HG03103 (cell line): ENCODE results near the gene GPR142.

Experiments
- ATAC-seq: cut with Tn5 transposase; IDR thresholded peaks from one replicate; pipeline ENCODE4 v1.9.1; 2021; ENCODE audit warnings: low read depth; ENCODE audit not compliant: unreplicated experiment

GPR142 gene

DNA sequence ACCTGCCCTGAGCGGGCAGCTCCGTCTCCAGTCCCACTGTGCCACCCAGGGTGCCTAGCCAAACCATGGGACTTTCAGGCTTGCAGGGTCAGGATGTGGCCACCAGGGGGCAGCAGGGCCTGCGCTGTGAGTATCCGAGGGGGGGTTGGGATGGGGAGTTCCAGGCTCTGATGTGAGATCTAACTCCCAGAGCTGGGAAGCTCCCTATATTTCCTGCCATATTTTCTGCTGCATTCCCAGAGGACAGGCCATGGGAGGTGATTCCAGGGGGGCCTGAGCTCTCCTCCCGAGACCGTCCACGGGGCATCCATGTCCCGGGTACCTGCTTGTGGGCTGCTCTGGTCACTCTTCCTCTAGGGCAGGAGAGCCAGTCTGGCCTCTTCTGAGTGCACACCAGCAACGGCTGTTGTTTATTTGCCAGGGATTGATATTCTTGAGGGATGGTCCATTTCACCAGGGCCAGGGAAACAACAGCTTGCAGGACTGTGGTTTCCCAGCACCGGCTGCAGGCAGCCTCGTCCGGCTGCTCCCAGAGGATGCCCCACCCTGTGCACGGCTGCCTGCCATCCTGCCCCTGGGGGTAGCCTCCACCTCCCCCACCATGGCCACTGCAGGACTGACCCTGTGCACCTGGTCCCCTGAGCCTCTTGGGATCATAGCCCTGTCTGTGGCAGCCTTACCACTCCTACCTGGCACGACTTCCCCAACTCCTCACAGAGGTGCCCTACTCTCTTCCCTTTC lies 1.2 kb downstream of the GPR142 start:
- ATAC-seq: no peak

DNA sequence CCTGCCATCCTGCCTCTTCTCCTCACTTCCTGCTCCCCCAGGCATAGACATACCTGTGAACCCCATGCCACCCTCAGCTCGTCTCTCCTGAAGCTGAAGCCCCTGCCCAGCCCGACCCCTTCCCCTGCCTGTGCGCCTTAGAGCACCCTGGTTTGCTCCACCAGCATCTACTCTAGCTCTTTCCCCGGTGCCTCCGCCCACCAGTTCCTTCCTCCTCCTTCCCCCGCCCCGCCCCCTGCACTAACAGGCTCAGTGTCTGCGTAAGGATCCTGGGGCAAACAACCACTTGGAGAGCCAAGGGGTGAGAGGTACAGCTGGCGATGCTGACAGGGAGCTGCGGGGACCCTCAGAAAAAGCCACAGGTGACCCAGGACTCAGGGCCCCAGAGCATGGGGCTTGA lies 1.9 kb downstream of the GPR142 start:
- ATAC-seq: no peak

GRCh38 chr17:74369665-74370490 lies 2.6 kb downstream of the GPR142 start:
- ATAC-seq: no peak

DNA sequence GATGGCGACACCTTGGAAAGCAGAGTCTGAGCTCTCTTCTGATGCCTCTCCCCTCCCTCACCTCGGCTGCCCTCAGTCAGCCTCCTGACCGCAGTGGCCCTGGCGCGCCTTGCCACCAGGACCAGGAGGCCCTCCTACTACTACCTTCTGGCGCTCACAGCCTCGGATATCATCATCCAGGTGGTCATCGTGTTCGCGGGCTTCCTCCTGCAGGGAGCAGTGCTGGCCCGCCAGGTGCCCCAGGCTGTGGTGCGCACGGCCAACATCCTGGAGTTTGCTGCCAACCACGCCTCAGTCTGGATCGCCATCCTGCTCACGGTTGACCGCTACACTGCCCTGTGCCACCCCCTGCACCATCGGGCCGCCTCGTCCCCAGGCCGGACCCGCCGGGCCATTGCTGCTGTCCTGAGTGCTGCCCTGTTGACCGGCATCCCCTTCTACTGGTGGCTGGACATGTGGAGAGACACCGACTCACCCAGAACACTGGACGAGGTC lies 4.4 kb downstream of the GPR142 start:
- ATAC-seq: no peak

DNA sequence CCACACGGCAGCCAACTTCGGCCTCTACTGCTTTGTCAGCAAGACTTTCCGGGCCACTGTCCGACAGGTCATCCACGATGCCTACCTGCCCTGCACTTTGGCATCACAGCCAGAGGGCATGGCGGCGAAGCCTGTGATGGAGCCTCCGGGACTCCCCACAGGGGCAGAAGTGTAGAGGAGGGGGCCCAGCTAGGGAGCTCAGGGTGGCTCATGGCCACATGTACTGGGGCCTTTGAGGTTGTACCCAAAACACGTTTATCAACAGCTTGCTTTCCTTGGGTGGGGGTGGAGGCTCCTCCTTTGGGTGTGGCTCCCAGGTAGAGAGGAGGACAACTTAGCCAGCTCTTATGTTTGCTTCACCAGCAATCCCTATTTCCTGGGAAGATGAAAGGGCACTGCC lies 5.1 kb downstream of the GPR142 start:
- no peak for ATAC-seq

DNA sequence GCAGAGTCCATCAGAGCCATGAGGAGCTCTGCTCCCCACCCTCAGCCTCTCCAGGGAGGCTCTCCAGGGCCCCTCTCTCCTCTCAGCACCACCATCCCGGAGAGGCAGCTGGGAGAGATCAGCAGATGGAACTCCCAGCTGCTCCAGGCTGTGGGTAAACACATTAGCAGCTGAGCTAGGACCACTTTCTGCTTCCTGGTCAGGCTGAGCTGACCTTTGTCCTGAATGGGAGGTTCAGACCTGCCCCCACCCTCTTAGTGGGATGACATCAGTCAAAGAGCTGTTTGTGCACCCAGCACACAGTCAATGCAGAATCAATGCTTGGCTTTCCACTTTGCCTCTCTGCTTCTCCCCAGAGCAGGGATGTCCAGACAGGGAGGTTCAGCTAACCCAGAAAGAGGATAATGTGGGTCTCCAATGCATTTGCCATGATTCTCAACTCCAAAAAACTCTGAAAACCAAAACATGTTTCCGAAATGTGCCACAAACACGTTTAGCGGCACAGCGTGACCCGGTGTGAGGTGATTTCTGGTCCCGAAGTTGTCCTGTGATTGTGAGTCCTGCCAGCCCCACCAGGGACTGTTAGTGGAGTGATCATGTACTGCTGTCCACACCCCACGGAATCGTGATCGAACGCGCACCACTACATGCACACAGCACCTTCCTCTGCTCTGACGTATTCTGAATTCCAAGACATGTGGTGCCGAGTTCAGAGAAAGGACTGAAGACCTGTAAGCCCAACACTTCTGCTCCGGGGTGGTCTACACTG lies 6.7 kb downstream of the GPR142 start:
- no peak for ATAC-seq

DNA sequence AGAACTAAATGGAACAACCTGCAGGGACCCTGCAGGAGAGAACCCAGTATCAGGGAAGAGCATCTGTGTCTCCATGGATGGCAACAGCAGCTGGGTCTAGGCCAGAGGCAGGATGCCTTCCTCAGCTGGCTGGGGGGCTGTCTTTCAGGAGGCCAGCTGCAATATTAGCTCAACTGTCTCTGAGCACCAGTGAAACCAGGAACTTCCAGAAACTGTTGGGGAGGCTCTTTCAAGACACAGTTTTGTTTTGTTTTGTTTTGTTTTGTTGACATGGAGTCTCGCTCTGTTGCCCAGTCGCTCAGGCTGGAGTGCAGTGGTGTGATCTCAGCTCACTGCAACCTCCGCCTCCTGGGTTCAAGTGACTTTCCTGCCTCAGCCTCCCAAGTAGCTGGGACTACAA lies 7.6 kb downstream of the GPR142 start:
- ATAC-seq: no peak

DNA sequence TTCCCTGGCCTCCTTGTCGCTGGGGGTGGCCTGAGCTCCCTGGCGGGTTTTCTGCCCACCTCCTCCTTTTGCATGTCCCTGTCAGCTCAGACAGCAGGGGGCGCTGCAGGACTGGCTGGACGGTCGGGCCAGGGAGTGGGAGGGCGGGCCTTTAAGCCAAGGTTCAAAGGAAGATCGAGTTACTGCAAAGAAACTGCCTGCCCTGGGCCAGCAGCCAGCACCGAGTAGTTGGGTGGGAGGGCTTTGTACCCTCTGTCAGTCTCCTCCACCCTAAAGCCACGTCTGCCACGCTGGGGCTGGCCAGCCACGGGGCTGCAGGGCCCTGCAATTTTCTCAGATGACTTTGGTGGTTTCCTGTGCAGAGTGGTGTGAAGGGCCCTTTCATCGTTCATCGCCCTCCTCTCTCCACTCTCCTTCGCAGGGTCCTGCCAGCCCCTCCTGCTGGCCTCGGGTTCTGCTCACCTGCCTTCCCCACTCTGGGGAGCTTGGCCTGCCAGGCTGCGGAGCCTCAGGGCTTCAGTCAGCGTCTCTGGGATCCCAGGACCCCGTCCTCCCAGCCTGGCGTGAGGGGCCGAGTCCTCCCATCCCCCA lies 12.3 kb downstream of the GPR142 start:
- no peak for ATAC-seq

DNA sequence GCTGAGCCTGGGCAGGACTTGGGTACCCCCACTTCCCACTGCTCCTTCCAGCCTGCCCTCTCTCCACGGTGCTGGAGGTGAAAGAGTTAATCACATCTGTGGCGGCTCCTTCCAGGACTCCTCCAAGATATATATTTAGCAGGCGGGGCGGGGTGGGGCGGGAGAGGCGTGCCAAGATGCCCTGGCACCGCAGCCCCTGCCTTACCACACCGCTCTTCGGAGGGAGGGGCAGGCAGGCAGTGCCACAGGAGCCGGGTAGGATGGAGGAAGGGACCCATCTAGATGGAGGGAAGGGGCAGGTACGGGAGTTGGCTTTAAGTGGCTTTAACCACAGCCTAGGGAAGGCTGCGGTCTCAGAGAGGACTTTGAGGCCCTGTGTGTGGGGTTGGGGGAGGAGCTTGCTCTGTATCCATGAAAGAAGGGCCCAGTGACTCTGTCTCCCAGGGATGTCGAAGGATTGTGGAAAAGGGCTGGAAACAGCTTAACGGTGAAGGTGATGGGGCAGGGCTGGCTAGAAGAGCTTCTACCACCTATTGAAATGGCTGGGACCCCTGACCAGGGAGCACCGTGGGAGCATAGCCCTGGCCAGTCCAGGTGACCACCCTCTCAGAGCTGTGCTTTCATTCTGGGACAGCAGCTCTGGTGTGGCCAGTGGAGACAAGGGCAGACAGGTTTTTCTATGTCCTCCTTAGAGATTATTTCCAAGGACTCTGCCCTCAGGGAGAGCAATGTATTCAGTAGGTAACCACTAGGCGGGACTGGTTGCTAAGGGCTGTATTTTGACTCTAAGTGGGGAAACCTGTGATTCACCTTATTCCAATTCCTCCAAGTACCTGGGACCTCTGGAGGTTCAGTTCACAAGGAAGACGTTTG lies 13.0 kb downstream of the GPR142 start:
- ATAC-seq: no peak

DNA sequence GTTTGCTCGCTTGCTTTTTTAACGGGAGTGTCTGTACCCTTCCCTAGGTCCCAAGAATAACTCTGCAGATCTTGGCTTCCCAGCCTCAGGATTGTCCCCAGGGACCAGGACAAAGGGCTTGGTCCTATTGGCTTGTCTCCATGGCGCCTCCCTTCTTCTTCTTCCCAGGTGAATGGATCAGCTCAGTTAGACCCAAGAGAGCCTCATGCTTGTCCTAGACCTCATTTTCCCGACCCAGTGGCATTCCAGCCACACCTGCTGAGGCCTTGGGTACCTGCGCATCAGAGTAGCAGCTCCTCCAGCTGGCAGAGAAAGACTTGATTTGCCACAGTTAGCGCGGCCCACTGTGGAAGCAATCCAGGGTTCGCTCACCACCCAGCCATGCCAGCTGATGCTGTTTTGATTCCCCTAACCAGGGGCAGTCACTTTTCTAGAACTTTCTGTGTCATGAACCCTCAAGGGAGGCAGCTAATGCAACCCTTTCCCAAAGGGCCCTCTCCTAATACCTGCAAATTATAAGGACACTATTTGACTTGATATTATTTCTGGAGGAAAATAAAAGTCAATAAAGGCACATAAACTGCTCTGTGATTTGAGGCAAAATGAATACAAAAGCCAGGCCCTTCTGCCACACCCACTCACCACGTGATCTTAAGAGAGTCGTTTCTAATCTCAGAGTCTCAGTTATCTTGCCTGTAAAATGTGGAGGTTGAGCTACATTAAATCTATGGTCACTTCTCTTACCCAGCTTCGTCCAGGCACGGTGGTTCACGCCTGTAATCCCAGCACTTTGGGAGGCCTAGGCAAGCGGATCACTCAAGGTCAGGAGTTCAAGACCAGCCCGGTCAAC lies 13.9 kb downstream of the GPR142 start:
- ATAC-seq: no peak

GRCh38 chr17:74383141-74383540 lies 15.8 kb downstream of the GPR142 start:
- no peak for ATAC-seq

DNA sequence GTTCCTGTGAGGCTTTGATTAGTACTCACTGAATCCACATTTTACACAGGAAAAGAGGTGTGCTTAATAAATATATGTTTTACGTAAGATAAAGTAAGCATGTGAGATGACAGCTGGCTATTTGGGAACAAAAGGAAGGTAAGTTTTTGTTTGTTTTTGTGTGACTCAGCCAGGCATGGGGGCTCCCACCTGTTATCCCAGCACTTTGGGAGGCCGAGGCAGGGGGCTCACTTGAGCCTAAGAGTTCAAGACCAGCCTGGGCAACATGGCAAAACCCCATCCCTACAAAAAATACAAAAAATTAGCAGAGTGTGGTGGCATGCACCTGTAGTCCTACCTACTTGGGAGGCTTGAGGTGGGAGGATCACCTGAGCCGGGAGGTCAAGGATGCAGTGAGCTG lies 17.9 kb downstream of the GPR142 start:
- no peak for ATAC-seq

DNA sequence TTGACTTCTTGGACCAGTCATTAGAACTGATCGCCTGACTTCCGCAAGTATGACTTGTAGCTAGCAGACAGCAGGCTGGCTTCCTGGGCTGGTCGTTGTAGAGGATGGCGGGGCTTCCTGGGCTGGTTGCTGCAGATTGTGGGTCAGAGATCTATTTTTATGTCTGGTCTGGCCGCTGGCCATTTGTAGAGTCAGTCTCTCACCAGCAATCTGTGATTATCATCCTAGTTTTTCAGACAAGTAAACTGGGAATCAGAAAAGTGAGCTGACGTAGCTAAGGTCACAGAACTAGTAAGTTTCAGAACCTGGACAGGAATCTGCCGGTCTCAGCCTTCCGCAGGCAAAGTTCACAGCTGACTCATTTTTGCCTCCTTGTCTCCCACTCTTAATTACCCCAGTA lies 19.1 kb downstream of the GPR142 start:
- ATAC-seq: no peak

GRCh38 chr17:74387365-74388218 lies 20.3 kb downstream of the GPR142 start:
- ATAC-seq: no peak

DNA sequence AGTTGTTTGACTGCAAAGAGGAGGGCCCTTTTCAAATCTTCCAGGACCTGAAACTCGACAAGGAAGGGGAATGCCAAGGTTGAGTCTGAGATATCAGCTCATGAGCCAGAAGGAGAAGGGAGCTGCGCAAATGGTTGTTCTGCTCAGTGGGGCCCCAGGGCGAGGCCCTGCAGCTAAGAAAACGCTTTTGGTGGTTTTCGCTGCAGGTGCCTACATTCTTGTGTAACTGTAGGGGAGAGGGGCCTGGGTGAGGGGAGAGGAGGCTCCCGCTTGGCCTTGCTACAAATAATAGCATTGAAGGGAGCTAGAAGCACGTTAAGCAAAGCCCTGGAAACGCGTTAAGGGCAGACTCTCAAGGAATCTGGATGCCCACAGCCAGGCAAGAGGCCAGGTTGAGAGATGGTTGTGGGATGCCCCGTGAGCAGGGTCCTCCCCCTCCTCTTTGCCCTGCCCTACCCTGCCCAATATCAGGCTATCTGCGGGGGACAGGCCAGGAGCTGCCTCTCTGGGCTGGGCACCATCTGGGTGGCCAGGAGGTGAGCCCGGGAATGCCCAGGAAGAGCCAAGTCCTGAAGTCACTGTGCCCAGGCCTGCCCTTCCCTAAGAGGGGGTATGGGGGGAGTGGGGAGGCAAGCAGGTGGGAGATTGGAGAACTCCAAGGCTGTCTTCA lies 21.9 kb downstream of the GPR142 start:
- no peak for ATAC-seq

GRCh38 chr17:74389937-74390679 lies 22.8 kb downstream of the GPR142 start:
- no peak for ATAC-seq
